Psoas muscle (tissue), 8 donors: Measurements from ENCODE around the gene TADA2B. TPM values are rescaled to one million over a fixed set of nuclear protein-coding genes. Genes with fewer than 3 reads are reported as not detected.

Experiments used
- ATAC-seq, 4 donors: fragments of 200-7000 bp; cut with Tn5 transposase; one replicate each; pipeline ENCODE4 v1.9.1; 2020; ENCODE audit warnings: moderate library complexity in 3 of 4, mild to moderate bottlenecking in 2 of 4
- DNase-seq, 2 donors: peaks; one replicate each; pipeline ENCODE4 v3.0.0-alpha.2; 2020
- H3K27ac ChIP-seq: fragments of 200-600 bp; one replicate; pipeline ENCODE4 v1.8.0; 2022
- H3K27me3 ChIP-seq, 3 donors: fragments of 200-600 bp in 1 of 3; one replicate each; pipeline versions ENCODE4 v1.6.1 to v1.8.0; 2013 to 2022; ENCODE audit warnings: low read length in 2 of 3, mild to moderate bottlenecking in 2 of 3, moderate library complexity in 1 of 3; ENCODE audit not compliant: insufficient read depth in 3 of 3
- H3K36me3 ChIP-seq, 2 donors: fragments of 200-600 bp in 1 of 2; one replicate each; pipeline versions ENCODE4 v1.6.1 to v1.8.0; 2013 to 2022; ENCODE audit warnings: low read depth in 1 of 2, mild to moderate bottlenecking in 1 of 2, moderate library complexity in 1 of 2; ENCODE audit not compliant: insufficient read depth in 1 of 2
- H3K4me1 ChIP-seq: fragments of 200-600 bp; one replicate; pipeline ENCODE4 v1.8.0; 2022
- H3K4me3 ChIP-seq: fragments of 200-600 bp; one replicate; pipeline ENCODE4 v1.8.0; 2022; ENCODE audit warnings: mild to moderate bottlenecking
- H3K9me3 ChIP-seq: fragments of 200-600 bp; one replicate; pipeline ENCODE4 v1.8.0; 2022
- CTCF ChIP-seq: fragments of 200-600 bp; IDR thresholded peaks from one replicate; pipeline ENCODE4 v1.8.0; 2022; ENCODE audit warnings: antibody characterized with exemption
- WGBS, 3 donors: extraction: QIAGEN DNeasy Blood & Tissue Kit; methylation state at CpG; one replicate each; pipeline versions ENCODE4 v1.1.6 to v1.1.7; 2013; 5-methylcytosine and 5-hydroxymethylcytosine counted together
- intact Hi-C, 2 donors: fragments of 100-400 bp; cut with DNase I; formaldehyde crosslinking; loops; one replicate each; pipeline versions ENCODE4 v1.11.0 to v1.14.2; 2022
- polyA plus RNA-seq, 3 donors: library from polyadenylated mRNA; stranded (reverse); fragments of 200-250 nt; gene quantifications; one replicate each; pipeline ENCODE4 v1.2.3, GENCODE V29; 2013
- total RNA-seq, 4 donors: library from RNA; stranded (reverse); fragmentation: NEBNext Ultra II Directional in 2 of 4; extraction: Animal tissue kit (Norgen Biotek cat#: 25700) in 2 of 4; gene quantifications; one replicate each; pipeline versions ENCODE4 v1.2.1 to v1.2.4, GENCODE V29; 2021 to 2023
- donor health status: healthy with polysubstance abuse.
- donor health status: DM: no; HTN: no; CAD: no; lungs with moderate emphysema.
- donor health status: Bipolar disorder and iron deficiency.
- donor health status: healthy.
- donor health status: DM: yes; HTN: yes; CAD: no.
- donor health status: DM: no; HTN: no; CAD: no.
- donor health status: DM: no; HTN: no; CAD: no.
- donor health status: DM: yes; HTN: yes; CAD: no.

TADA2B gene
- total and polyA plus RNA-seq, 7 donors: 21.0 to 70.3 (median 47.0) TPM

DNA sequence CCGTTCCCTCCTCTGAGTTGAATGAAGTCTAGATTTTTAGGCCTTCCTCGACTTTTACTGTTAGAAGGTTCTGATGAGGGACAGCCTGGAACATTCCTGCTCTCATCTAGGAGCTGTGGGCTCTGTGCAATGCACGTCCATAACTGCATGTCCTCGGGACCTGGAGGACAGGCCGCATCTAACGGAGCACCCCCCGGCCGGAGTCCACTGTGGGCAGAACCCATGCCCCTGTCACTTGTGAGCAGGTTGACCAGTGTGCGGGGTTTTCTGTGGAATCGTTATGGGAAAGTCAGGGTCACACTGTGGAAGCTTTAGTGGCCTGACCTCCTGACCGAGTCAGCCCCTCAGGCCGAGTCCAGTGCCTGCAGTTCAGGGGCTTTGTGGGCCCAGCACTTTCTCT, 19.3 kb upstream of the TADA2B start:
- ATAC-seq (no peak), DNase-seq (peak in 1 of 2 donors; percentile 36)
- TF ChIP-seq CTCF: no peak
- H3K36me3 ChIP-seq: peaks cover 0 to 71% of the 10 kb centered on the region in 2 donors
- H3K9me3 ChIP-seq: no peaks in the 10 kb centered on the region
- no peak overlapping the region for H3K4me3 ChIP-seq
- H3K27me3 ChIP-seq: no peaks in the 10 kb centered on the region
- intact Hi-C loops: no loop called here
- no peak overlapping the region for H3K27ac ChIP-seq
- 92 to 95% (median 92%) methylated on average over 12 of the region's 12 CpGs for WGBS, 3 donors
- no peaks in the 10 kb centered on the region for H3K4me1 ChIP-seq

- intact Hi-C loops: no loop called here
- peak in 1 of 4 donors; percentile 18 for ATAC-seq
- TF ChIP-seq CTCF: no peak
- DNase-seq: peak in 1 of 2 donors; percentile 25
- Histone ChIP-seq H3K27ac (no peak overlapping the region), H3K36me3 (peaks cover 0 to 69% of the 10 kb centered on the region in 2 donors), H3K27me3 (no peaks in the 10 kb centered on the region), H3K9me3 (no peaks in the 10 kb centered on the region), H3K4me3 (no peak overlapping the region), H3K4me1 (no peaks in the 10 kb centered on the region)
- WGBS, 3 donors: 88 to 97% (median 92%) methylated on average over 19 of the region's 19 CpGs
Measured at GRCh38 chr4:7024336-7024890, 18.8 kb upstream of the TADA2B start.

DNA sequence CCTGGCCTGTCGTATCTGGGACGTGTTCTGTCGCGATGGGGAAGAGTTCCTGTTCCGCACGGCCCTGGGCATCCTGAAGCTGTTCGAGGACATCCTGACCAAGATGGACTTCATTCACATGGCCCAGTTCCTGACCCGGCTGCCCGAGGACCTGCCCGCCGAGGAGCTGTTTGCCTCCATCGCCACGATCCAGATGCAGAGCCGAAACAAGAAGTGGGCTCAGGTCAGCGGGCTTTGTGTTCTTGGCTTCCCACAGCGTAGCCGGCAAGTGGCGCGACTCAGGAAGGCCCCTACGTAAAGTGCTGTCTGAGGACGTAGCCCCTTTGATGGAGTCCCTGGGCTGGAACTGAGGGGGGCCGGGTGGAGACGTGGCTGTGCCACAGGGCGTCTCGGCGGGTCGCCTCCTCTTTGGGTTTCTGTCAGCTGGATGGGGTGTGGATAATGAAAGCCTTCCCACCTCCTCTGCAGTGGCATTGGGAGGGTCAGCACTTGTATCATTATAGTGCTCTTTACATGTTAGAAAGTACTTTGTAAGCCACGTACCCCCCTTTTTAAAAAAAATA, 18.1 kb upstream of the TADA2B start:
- Histone ChIP-seq H3K9me3 (no peaks in the 10 kb centered on the region), H3K27me3 (no peaks in the 10 kb centered on the region), H3K27ac (no peak overlapping the region), H3K4me1 (no peaks in the 10 kb centered on the region), H3K36me3 (peaks cover 0 to 72% of the 10 kb centered on the region in 2 donors), H3K4me3 (no peak overlapping the region)
- no peak for ATAC-seq
- DNase-seq: peak in 1 of 2 donors; percentile 43
- WGBS, 3 donors: 87 to 93% (median 89%) methylated on average over 28 of the region's 28 CpGs
- no peak for TF ChIP-seq CTCF
- intact Hi-C loops: no loop called here

DNA sequence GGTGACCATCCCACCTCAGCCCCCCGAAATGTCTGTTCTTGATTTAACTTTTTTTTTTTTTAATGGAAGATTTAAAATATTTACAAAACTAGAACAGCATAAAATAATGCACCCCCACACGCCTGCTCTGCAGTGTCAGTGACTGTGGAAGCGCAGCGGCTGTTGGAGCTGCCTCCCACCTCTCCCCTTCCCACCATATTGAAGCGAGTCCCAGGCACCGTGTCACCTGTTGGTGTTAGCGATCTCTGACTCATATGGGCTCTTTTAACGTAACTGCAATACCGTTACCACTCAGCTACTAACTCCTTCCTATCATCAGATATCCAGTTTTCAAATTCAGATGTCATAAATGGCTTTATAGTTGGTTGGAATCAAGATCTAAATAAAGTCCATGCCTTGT, 17.1 kb upstream of the TADA2B start:
- DNase-seq (peak in 1 of 2 donors; percentile 4), ATAC-seq (no peak)
- no peak for TF ChIP-seq CTCF
- no peaks in the 10 kb centered on the region for H3K4me1 ChIP-seq
- H3K36me3 ChIP-seq: peaks cover 4 to 73% of the 10 kb centered on the region in 2 donors
- intact Hi-C loops: no loop called here
- H3K4me3 ChIP-seq: no peak overlapping the region
- no peaks in the 10 kb centered on the region for H3K27me3 ChIP-seq
- 91 to 92% (median 92%) methylated on average over 9 of the region's 9 CpGs for WGBS, 3 donors
- no peaks in the 10 kb centered on the region for H3K9me3 ChIP-seq
- no peak overlapping the region for H3K27ac ChIP-seq

DNA sequence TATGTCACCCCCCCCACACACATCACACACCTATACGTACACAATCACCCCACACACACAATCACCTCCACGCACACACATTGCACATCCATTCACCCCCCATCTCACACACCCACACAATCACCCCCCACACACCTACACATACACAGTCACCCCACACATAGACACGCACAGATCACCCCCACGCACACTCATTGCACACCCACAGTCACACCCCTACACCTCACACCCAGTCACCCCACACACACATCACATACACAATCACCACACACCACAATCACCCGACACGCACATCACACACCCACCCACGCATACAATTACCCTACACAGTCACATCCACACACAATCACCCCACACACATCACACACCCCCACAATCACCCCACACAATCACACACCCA, 15.9 kb upstream of the TADA2B start:
- Histone ChIP-seq H3K27me3 (no peaks in the 10 kb centered on the region), H3K9me3 (no peaks in the 10 kb centered on the region), H3K4me3 (no peak overlapping the region), H3K36me3 (peaks cover 4 to 73% of the 10 kb centered on the region in 2 donors), H3K27ac (no peak overlapping the region), H3K4me1 (no peaks in the 10 kb centered on the region)
- DNase-seq (peak in 1 of 2 donors; percentile 9), ATAC-seq (no peak)
- TF ChIP-seq CTCF: no peak
- intact Hi-C loops: no loop called here
- WGBS, 3 donors: 93 to 96% (median 96%) methylated on average over 7 of the region's 7 CpGs
